Esophagus (tissue), 2 donors: ENCODE measurements around the gene MRPL11. TPM values are rescaled to one million over a fixed set of nuclear protein-coding genes. Genes with fewer than 3 reads are reported as not detected.

Source experiments
- polyA plus RNA-seq, 2 donors: library from polyadenylated mRNA; stranded (reverse); fragments of 200-250 nt; gene quantifications; one replicate each; pipeline ENCODE4 v1.2.3, GENCODE V29; 2013
- donor health status: healthy with polysubstance abuse.
- donor health status: Bipolar disorder and iron deficiency.

MRPL11 gene
- polyA plus RNA-seq, 2 donors = 27.2 to 51.1 TPM

Other genes with a start within 250 kb of the MRPL11 start
- 10 to 100 TPM; 13.8 to 17.1 TPM for gene KLC2, start 181.1 kb downstream of the MRPL11 start, polyA plus RNA-seq
- gene RAB1B, start 170.2 kb downstream of the MRPL11 start, polyA plus RNA-seq = 100 to 1,000 TPM; 129 to 156 TPM
- under 1 TPM; 0.62 to 0.77 TPM for gene CNIH2, start 160.7 kb downstream of the MRPL11 start, polyA plus RNA-seq
- 10 to 100 TPM; 51.6 to 63.1 TPM for gene YIF1A, start 149.7 kb downstream of the MRPL11 start, polyA plus RNA-seq
- under 1 TPM; 0.01 to 0.04 TPM for gene TMEM151A, start 147.0 kb downstream of the MRPL11 start, polyA plus RNA-seq
- 1 to 10 TPM; 1.4 to 3.3 TPM for gene CD248, start 121.8 kb downstream of the MRPL11 start, polyA plus RNA-seq
- 10 to 100 TPM; 18.1 to 27.3 TPM for gene RIN1, start 102.4 kb downstream of the MRPL11 start, polyA plus RNA-seq
- gene BRMS1, start 93.7 kb downstream of the MRPL11 start, polyA plus RNA-seq = 10 to 100 TPM; 44.1 to 49.9 TPM
- 1 to 10 TPM; 4.9 to 7.0 TPM for gene B4GAT1, start 91.2 kb downstream of the MRPL11 start, polyA plus RNA-seq
- gene SLC29A2, start 67.1 kb downstream of the MRPL11 start, polyA plus RNA-seq = 1 to 10 TPM; 4.7 to 7.8 TPM
- gene NPAS4, start 17.8 kb downstream of the MRPL11 start, polyA plus RNA-seq = under 1 TPM; 0.16 to 0.31 TPM
- 1 to 10 TPM; 5.5 to 7.8 TPM for gene PELI3, start 28.1 kb upstream of the MRPL11 start, polyA plus RNA-seq
- gene DPP3, start 41.6 kb upstream of the MRPL11 start, polyA plus RNA-seq = 10 to 100 TPM; 16.3 to 29.6 TPM
- gene BBS1, start 71.8 kb upstream of the MRPL11 start, polyA plus RNA-seq = 10 to 100 TPM in 1 of 2 donors, 1 to 10 TPM in 1; 9.3 to 15.3 TPM
- gene ZDHHC24, start 107.2 kb upstream of the MRPL11 start, polyA plus RNA-seq = 1 to 10 TPM; 5.9 to 6.0 TPM
- under 1 TPM; 0.02 TPM for gene ACTN3, start 108.1 kb upstream of the MRPL11 start, polyA plus RNA-seq
- 10 to 100 TPM in 1 of 2 donors, 1 to 10 TPM in 1; 4.2 to 10.2 TPM for gene CTSF, start 129.8 kb upstream of the MRPL11 start, polyA plus RNA-seq
- under 1 TPM; 0.09 to 0.12 TPM for gene CCDC87, start 154.2 kb upstream of the MRPL11 start, polyA plus RNA-seq
- 10 to 100 TPM; 27.9 to 39.8 TPM for gene CCS, start 154.3 kb upstream of the MRPL11 start, polyA plus RNA-seq
- 10 to 100 TPM; 20.6 to 34.2 TPM for gene RBM14, start 177.8 kb upstream of the MRPL11 start, polyA plus RNA-seq
- 10 to 100 TPM; 54.6 to 80.8 TPM for gene RBM4, start 199.9 kb upstream of the MRPL11 start, polyA plus RNA-seq
- gene RBM4B, start 239.0 kb upstream of the MRPL11 start, polyA plus RNA-seq = 10 to 100 TPM; 12.0 to 12.8 TPM